DND-41 (cell line): ENCODE results near the gene KLF4.

ENCODE experiments used
- EZH2 ChIP-seq: IDR thresholded peaks from 3 replicates; pipeline ENCODE4 v1.6.1; 2012; ENCODE audit warnings: borderline replicate concordance, low read depth, mild to moderate bottlenecking, moderate library complexity, low read length, inconsistent platforms; ENCODE audit not compliant: severe bottlenecking
- TF ChIP-seq, protein P1 (sequence below): IDR thresholded peaks from 2 replicates; pipeline ENCODE4 v1.5.1; 2012; ENCODE audit warnings: borderline replicate concordance, low read length, moderate library complexity, mild to moderate bottlenecking; ENCODE audit not compliant: poor library complexity, severe bottlenecking; ENCODE audit errors: extremely low read depth

DNA sequence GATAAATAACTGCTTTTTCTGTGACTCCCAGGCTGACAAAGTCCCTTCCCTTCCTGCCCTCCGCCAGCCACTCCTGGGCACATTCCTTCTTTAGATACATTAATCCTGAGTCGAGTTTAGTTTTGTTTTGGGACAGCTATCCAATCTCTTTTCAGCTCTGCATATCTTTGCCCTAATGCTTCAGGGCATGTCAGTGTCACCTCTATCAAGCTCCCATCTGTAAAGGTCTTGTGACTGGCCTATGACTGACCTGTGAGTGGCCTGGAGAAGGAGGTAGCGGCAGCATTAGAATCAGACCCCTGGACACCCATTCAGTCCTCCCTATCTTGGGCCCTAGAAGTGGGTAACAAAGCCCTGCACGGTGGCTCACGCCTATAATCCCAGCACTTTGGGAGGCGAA, 34.0 kb upstream of the KLF4 start:
- TF ChIP-seq, protein P1, sequence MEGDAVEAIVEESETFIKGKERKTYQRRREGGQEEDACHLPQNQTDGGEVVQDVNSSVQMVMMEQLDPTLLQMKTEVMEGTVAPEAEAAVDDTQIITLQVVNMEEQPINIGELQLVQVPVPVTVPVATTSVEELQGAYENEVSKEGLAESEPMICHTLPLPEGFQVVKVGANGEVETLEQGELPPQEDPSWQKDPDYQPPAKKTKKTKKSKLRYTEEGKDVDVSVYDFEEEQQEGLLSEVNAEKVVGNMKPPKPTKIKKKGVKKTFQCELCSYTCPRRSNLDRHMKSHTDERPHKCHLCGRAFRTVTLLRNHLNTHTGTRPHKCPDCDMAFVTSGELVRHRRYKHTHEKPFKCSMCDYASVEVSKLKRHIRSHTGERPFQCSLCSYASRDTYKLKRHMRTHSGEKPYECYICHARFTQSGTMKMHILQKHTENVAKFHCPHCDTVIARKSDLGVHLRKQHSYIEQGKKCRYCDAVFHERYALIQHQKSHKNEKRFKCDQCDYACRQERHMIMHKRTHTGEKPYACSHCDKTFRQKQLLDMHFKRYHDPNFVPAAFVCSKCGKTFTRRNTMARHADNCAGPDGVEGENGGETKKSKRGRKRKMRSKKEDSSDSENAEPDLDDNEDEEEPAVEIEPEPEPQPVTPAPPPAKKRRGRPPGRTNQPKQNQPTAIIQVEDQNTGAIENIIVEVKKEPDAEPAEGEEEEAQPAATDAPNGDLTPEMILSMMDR = no peak
- TF ChIP-seq EZH2 = no peak
